ENCODE measurements around the gene PPP1R14C. TPM values are rescaled to one million over a fixed set of nuclear protein-coding genes. Genes with fewer than 3 reads are reported as not detected.
A peak's percentile ranks its signal among the peaks of the same experiment; 100 is the strongest.

PPP1R14C gene
- total RNA-seq, 6 donors from 2014 or later = 12.0 to 34.5 (median 16.8) TPM

- H3K27me3 ChIP-seq = no peaks in the 10 kb centered on the region
- ATAC-seq (ENCODE audit: low FRiP score in 2 of 2) (no peak), DNase-seq (peak in 1 of 2 donors; percentile 64)
- H3K27ac ChIP-seq = no peak overlapping the region
- TF ChIP-seq POLR2A (IDR thresholded peaks at IDR 0.05) = no peak
- no peak for TF ChIP-seq CTCF (IDR thresholded peaks at IDR 0.05)
- peak in 1 of 2 donors; percentile 7 for TF ChIP-seq POLR2AphosphoS5 (IDR thresholded peaks at IDR 0.05)
- no peak for TF ChIP-seq EP300 (IDR thresholded peaks at IDR 0.05)
- H3K4me3 ChIP-seq = no peak overlapping the region
- H3K36me3 ChIP-seq = no peaks in the 10 kb centered on the region
- peaks cover 0 to 4% (median under 1%) of the 10 kb centered on the region in 4 donors for H3K9me3 ChIP-seq
- peaks cover 0 to 5% (median 0%) of the 10 kb centered on the region in 4 donors for H3K4me1 ChIP-seq
- 61 to 77% methylated on average over 6 of the region's 6 CpGs for whole genome bisulfite sequencing, 2 donors
These were observed 110.0 kb downstream of the PPP1R14C start for GRCh38 chr6:150252714-150253444.

GRCh38 chr6:150253489-150253888 lies 110.6 kb downstream of the PPP1R14C start:
- H3K9me3 ChIP-seq = no peaks in the 10 kb centered on the region
- DNase-seq (no peak), ATAC-seq (ENCODE audit: low FRiP score in 2 of 2) (no peak)
- H3K27ac ChIP-seq = no peak overlapping the region
- TF ChIP-seq EP300 (IDR thresholded peaks at IDR 0.05) = no peak
- no peak for TF ChIP-seq CTCF (IDR thresholded peaks at IDR 0.05)
- no peak for TF ChIP-seq POLR2A (IDR thresholded peaks at IDR 0.05)
- no peak for TF ChIP-seq POLR2AphosphoS5 (IDR thresholded peaks at IDR 0.05)
- no peaks in the 10 kb centered on the region for H3K27me3 ChIP-seq
- H3K36me3 ChIP-seq = no peaks in the 10 kb centered on the region
- H3K4me3 ChIP-seq = no peak overlapping the region
- H3K4me1 ChIP-seq = peaks cover 0 to 5% (median 0%) of the 10 kb centered on the region in 4 donors
- 69 to 82% methylated on average over 3 of the region's 3 CpGs for WGBS, 2 donors

GRCh38 chr6:150254770-150255169 lies 111.9 kb downstream of the PPP1R14C start:
- WGBS, 2 donors = 80 to 82% methylated on average over 4 of the region's 4 CpGs
- no peak overlapping the region for H3K27ac ChIP-seq
- TF ChIP-seq CTCF (IDR thresholded peaks at IDR 0.05) = no peak
- no peak for TF ChIP-seq EP300 (IDR thresholded peaks at IDR 0.05)
- no peak for TF ChIP-seq POLR2A (IDR thresholded peaks at IDR 0.05)
- no peak for TF ChIP-seq POLR2AphosphoS5 (IDR thresholded peaks at IDR 0.05)

GRCh38 chr6:150255840-150256239 lies 113.0 kb downstream of the PPP1R14C start:
- no peak overlapping the region for H3K27ac ChIP-seq
- no peak for ATAC-seq (ENCODE audit: low FRiP score in 2 of 2)
- H3K9me3 ChIP-seq = no peaks in the 10 kb centered on the region
- H3K36me3 ChIP-seq = no peaks in the 10 kb centered on the region
- peak in 1 of 2 donors; percentile 32 for DNase-seq
- TF ChIP-seq POLR2A (IDR thresholded peaks at IDR 0.05) (no peak), CTCF (IDR thresholded peaks at IDR 0.05) (no peak), POLR2AphosphoS5 (IDR thresholded peaks at IDR 0.05) (no peak)
- no peak overlapping the region for H3K4me3 ChIP-seq
- 88 to 89% methylated on average over 9 of the region's 9 CpGs for WGBS, 2 donors
- H3K4me1 ChIP-seq = peaks cover 0 to 5% (median 0%) of the 10 kb centered on the region in 4 donors
- H3K27me3 ChIP-seq = no peaks in the 10 kb centered on the region

More at GRCh38 chr6:150254770-150255169, 111.9 kb downstream of the PPP1R14C start:
- Histone ChIP-seq H3K4me3 (no peak overlapping the region), H3K4me1 (peaks cover 0 to 5% (median 0%) of the 10 kb centered on the region in 4 donors), H3K27me3 (no peaks in the 10 kb centered on the region), H3K36me3 (no peaks in the 10 kb centered on the region), H3K9me3 (no peaks in the 10 kb centered on the region)
- DNase-seq = no peak
- ATAC-seq (ENCODE audit: low FRiP score in 2 of 2) = no peak
